K562 (cell line): ENCODE results near the gene TOX3. TPM values are rescaled to one million over a fixed set of nuclear protein-coding genes. Genes with fewer than 3 reads are reported as not detected.

Source experiments
- ATAC-seq: fragments of 200-7000 bp; cut with Tn5 transposase; 3 replicates; pipeline ENCODE4 v1.9.1; 2020; ENCODE audit warnings: moderate library complexity
- BruUV-seq: library from RNA; stranded (reverse); fragments of 400-500 nt; replicated peaks from 2 replicates; lab custom pipeline; 2021; lab: Mats Ljungman, UMichigan
- CTCF ChIA-PET: fragments of 300-600 bp; formaldehyde crosslinking; extraction: SDS; loops from one replicate; lab custom pipeline; 2021; ENCODE audit warnings: low intra/inter-chr PET ratio; lab: Yijun Ruan, JAX
- POLR2A ChIA-PET: fragments of 300-600, 350-650 bp; sonication (Branson Sonifier 250); formaldehyde crosslinking; extraction: SDS; loops from one replicate; lab custom pipeline; 2021; ENCODE audit warnings: antibody characterized with exemption, inconsistent platforms; lab: Yijun Ruan, JAX
- DNase-seq, 4 experiments: peaks; one replicate each; pipeline versions ENCODE4 v3.0.0 to v3.0.0-alpha.2; 2011 to 2018; ENCODE audit warnings: low spot score in 3 of 4, mixed read lengths in 3 of 4; ENCODE audit errors: extremely low read depth in 1 of 4
- FAIRE-seq: peaks from 2 replicates; lab custom pipeline; 2011; peaks lifted over from hg19 to GRCh38; lab: Jason Lieb, UNC
- H2AFZ ChIP-seq: 2 replicates; pipeline ENCODE4 v1.6.0; 2011; ENCODE audit warnings: low read depth, low read length, control low read depth, inconsistent platforms
- H3K27ac ChIP-seq: fragments of 200-600 bp; 3 replicates; pipeline ENCODE4 v1.8.0; 2011; ENCODE audit warnings: low read depth, mild to moderate bottlenecking, control low read depth, inconsistent platforms, low read length, moderate library complexity, mixed read lengths; ENCODE audit errors: extremely low read depth
- H3K27me3 ChIP-seq, 2 experiments: fragments of 300-600 bp in 1 of 2; 2 replicates in 1 of 2; 3 replicates in 1 of 2; pipeline versions ENCODE4 v1.6.0 to v1.8.0; 2011; ENCODE audit warnings: inconsistent platforms in 2 of 2, low read length in 2 of 2, mild to moderate bottlenecking in 1 of 2, mixed read lengths in 1 of 2, moderate library complexity in 1 of 2; ENCODE audit not compliant: control insufficient read depth in 2 of 2, insufficient read depth in 2 of 2
- H3K36me3 ChIP-seq: fragments of 300-600 bp; 3 replicates; pipeline ENCODE4 v1.8.0; 2011; ENCODE audit warnings: mild to moderate bottlenecking, low read length, inconsistent platforms; ENCODE audit not compliant: control insufficient read depth, insufficient read depth
- H3K4me1 ChIP-seq, 2 experiments: fragments of 200-600 bp in 1 of 2; replicated peaks in 1 of 2; 2 replicates in 1 of 2; 3 replicates in 1 of 2; pipeline versions ENCODE4 v1.5.1 to v1.8.0; 2011; ENCODE audit warnings: inconsistent platforms in 2 of 2, low read length in 2 of 2, mild to moderate bottlenecking in 1 of 2, mixed read lengths in 1 of 2, moderate library complexity in 1 of 2; ENCODE audit not compliant: control insufficient read depth in 2 of 2, insufficient read depth in 2 of 2
- H3K4me2 ChIP-seq: 2 replicates; pipeline ENCODE4 v1.6.1; 2011; ENCODE audit warnings: low read length, control low read depth, inconsistent platforms, mixed read lengths; ENCODE audit not compliant: insufficient read depth
- H3K4me3 ChIP-seq: fragments of 200-600 bp; sonication (generic), shearing (Covaris generic); 2 replicates; pipeline ENCODE4 v1.5.1; 2016; ENCODE audit warnings: control low read depth, inconsistent platforms
- H3K79me2 ChIP-seq: fragments of 200-600 bp; 3 replicates; pipeline ENCODE4 v1.8.0; 2011; ENCODE audit warnings: low read length, inconsistent platforms; ENCODE audit not compliant: control insufficient read depth, insufficient read depth
- H3K9ac ChIP-seq, 2 experiments: 2 replicates each; pipeline versions ENCODE4 v1.6.0 to v1.6.1; 2011; ENCODE audit warnings: low read depth in 2 of 2, low read length in 2 of 2, control low read depth in 1 of 2, inconsistent platforms in 1 of 2, mild to moderate bottlenecking in 1 of 2, mixed read lengths in 1 of 2; ENCODE audit not compliant: insufficient read depth in 1 of 2
- H3K9me1 ChIP-seq: one replicate; pipeline ENCODE4 v1.6.0; 2011; ENCODE audit warnings: inconsistent platforms, mild to moderate bottlenecking, low read length, moderate library complexity; ENCODE audit not compliant: control insufficient read depth, insufficient read depth
- H3K9me3 ChIP-seq: replicated peaks from 2 replicates; pipeline ENCODE4 v1.5.1; 2011; ENCODE audit warnings: low read depth, low read length, inconsistent platforms; ENCODE audit not compliant: control insufficient read depth, insufficient read depth
- H4K20me1 ChIP-seq: replicated peaks from 2 replicates; pipeline ENCODE4 v1.6.1; 2011; ENCODE audit warnings: low read length, inconsistent platforms, mixed read lengths; ENCODE audit not compliant: control insufficient read depth, insufficient read depth
- DIDO1 ChIP-seq: fragments of 450-650 bp; IDR thresholded peaks from 2 replicates; pipeline ENCODE4 v1.6.1; 2016; ENCODE audit warnings: low read depth, missing biosample characterization, missing genetic modification characterization
- DPF2 ChIP-seq: fragments of 450-650 bp; IDR thresholded peaks from 2 replicates; pipeline ENCODE4 v1.6.1; 2016
- FOXA3 ChIP-seq, 2 experiments: fragments of 450-650 bp in 1 of 2; sonication (generic) in 1 of 2; formaldehyde crosslinking; IDR thresholded peaks in 1 of 2; conservative IDR thresholded peaks in 1 of 2; 2 replicates each; pipeline versions ENCODE4 v1.4.0 to v1.8.0; 2020 to 2022; ENCODE audit warnings: mild to moderate bottlenecking in 2 of 2, missing genetic modification reagents in 1 of 2
- GTF2F1 ChIP-seq: IDR thresholded peaks from 2 replicates; pipeline ENCODE4 v1.6.1; 2011; ENCODE audit warnings: low read depth, low read length, improper control_type of control experiment
- MTF1 ChIP-seq: fragments of 250-450 bp; sonication (Bioruptor Pico); IDR thresholded peaks from 2 replicates; pipeline ENCODE4 v1.9.0; 2021; ENCODE audit warnings: moderate library complexity, mild to moderate bottlenecking, inconsistent platforms, borderline replicate concordance
- NUFIP1 ChIP-seq: fragments of 450-650 bp; IDR thresholded peaks from 2 replicates; pipeline ENCODE4 v1.6.1; 2018; ENCODE audit not compliant: partially characterized antibody
- POLR2AphosphoS5 ChIP-seq: IDR thresholded peaks from 2 replicates; pipeline ENCODE4 v1.6.1; 2011; ENCODE audit warnings: mild to moderate bottlenecking, low read depth, low read length, moderate library complexity; ENCODE audit not compliant: control insufficient read depth, insufficient read depth
- RFX5 ChIP-seq: IDR thresholded peaks from 2 replicates; pipeline ENCODE4 v1.6.1; 2011; ENCODE audit warnings: low read depth, mild to moderate bottlenecking, improper control_type of control experiment, low read length
- SPI1 ChIP-seq: IDR thresholded peaks from 2 replicates; pipeline ENCODE4 v1.6.1; 2011; ENCODE audit warnings: low read depth, low read length, control low read depth, borderline replicate concordance
- STAG1 ChIP-seq: sonication (generic); formaldehyde crosslinking; IDR thresholded peaks from 2 replicates; pipeline ENCODE4 v1.5.0; 2020; ENCODE audit warnings: missing genetic modification reagents, borderline replicate concordance
- STAT5B ChIP-seq: fragments of 250-450 bp; sonication (Bioruptor Pico); IDR thresholded peaks from 2 replicates; pipeline ENCODE4 v1.8.0; 2021; ENCODE audit warnings: mild to moderate bottlenecking, inconsistent platforms
- ZFP91 ChIP-seq: sonication (generic); formaldehyde crosslinking; IDR thresholded peaks from 2 replicates; pipeline ENCODE4 v1.8.0; 2022; ENCODE audit warnings: mild to moderate bottlenecking, missing genetic modification reagents
- WGBS: fragments of 100-300 bp; shearing (Covaris generic); methylation state at CpG from one replicate; pipeline ENCODE4 v1.1.6; 2016; ENCODE audit warnings: low coverage, mixed read lengths; ENCODE audit not compliant: insufficient coverage; ENCODE audit errors: missing lambda C conversion rate; 5-methylcytosine and 5-hydroxymethylcytosine counted together
- in situ Hi-C: fragments of 300-500 bp; cut with MboI; formaldehyde crosslinking; loops from 4 replicates; pipeline ENCODE4 v1.15.0; 2018; ENCODE audit warnings: inconsistent platforms, mixed read lengths
- intact Hi-C: fragments of 100-400 bp; cut with micrococcal nuclease; formaldehyde crosslinking; loops from 2 replicates; pipeline ENCODE4 v1.14.2; 2022
- polyA plus RNA-seq, 8 experiments: library from polyadenylated mRNA; depleted of rRNA in 4 of 8; stranded (reverse) in 5 of 8; unstranded in 3 of 8; fragments of >200 nt; fragmentation: Nextera tagmentation in 2 of 8; fragmentation: Illumina TruSeq in 1 of 8; extraction: Ambion mirVana in 2 of 8; extraction: Trizol in 1 of 8; gene quantifications; 2 replicates each; pipeline versions ENCODE4 v1.2.1 to v1.2.3, GENCODE V29; 2011 to 2014; ENCODE audit warnings: inconsistent platforms in 1 of 8, missing spikeins in 1 of 8
- total RNA-seq, 7 experiments: library from RNA; depleted of rRNA in 6 of 7; stranded (reverse); fragments of >200 nt in 6 of 7; fragmentation: Illumina TruSeq in 2 of 7; extraction: Trizol in 2 of 7; gene quantifications; 2 replicates each; pipeline versions ENCODE4 v1.2.1 to v1.2.3, GENCODE V29; 2011 to 2021; ENCODE audit warnings: low replicate concordance in 1 of 7
- TF ChIP-seq, protein P1 (sequence below), 2 experiments: IDR thresholded peaks; 2 replicates each; pipeline ENCODE4 v1.6.1; 2012; ENCODE audit warnings: improper control_type of control experiment in 2 of 2, low read depth in 2 of 2, low read length in 2 of 2, borderline replicate concordance in 1 of 2
- TF ChIP-seq, protein P2 (sequence below), 2 experiments: fragments of 150-350 bp in 1 of 2; IDR thresholded peaks; 2 replicates each; pipeline ENCODE4 v1.6.1; 2012 to 2016; ENCODE audit warnings: low read depth in 2 of 2, low read length in 2 of 2, mild to moderate bottlenecking in 1 of 2, moderate library complexity in 1 of 2

TOX3 gene
- total and polyA plus RNA-seq, 9 of the 15 experiments (the other 6 are each of a cell fraction or from before 2014, with no cell fraction given) = not detected

DNA sequence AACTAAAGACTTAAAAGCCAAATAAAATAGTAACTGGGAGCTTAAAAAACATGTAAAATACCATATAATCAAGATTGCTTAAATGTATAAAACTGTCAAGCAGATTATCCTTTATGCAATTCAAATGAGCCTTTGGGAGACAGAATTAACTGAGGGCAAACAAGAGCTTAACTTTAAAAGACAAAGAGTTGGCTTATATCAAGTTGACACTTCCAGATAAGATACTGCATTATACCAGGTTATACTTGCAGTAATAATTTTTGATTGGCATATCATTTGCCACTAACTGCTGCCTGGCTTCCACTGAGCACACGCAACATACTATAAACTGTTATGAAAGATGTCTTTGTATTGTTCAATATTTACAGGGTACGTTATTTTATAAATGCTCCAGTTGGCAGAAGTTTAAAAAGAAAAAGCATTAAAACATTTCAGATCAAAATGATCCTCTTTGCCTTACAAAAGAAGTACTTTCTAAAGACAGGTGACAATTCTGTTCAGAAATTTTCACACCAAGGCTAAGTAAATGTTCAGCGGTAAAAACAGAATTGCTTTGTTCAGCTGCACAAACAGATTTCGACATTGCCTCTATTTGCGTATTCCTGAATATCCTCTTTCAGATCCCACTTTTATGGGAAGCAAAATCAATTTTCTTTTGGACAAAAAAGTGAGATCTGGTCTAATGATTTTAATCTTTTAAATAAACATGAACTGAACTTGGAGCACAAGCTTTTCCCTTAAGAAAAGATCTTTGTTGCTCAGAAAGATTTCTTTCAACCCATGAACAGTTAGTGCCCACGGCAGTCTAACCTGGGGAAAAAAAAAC is 50.7 kb downstream of the TOX3 start:
- ChIA-PET CTCF (no interaction called here), POLR2A (no interaction called here)
- H3K9me1 ChIP-seq = no peaks in the 10 kb centered on the region
- no peaks in the 10 kb centered on the region for H3K27me3 ChIP-seq
- no peaks in the 10 kb centered on the region for H4K20me1 ChIP-seq
- 3% methylated on average over 6 of the region's 6 CpGs for WGBS
- no peak overlapping the region for H3K27ac ChIP-seq
- intact Hi-C loops = no loop called here
- ATAC-seq (no peak), DNase-seq (no peak), FAIRE-seq (no peak)
- no peaks in the 10 kb centered on the region for H3K9me3 ChIP-seq
- no TSS peak for BruUV-seq
- no peaks in the 10 kb centered on the region for H3K36me3 ChIP-seq
- in situ Hi-C loops = no loop called here
- H3K4me1 ChIP-seq = no peaks in the 10 kb centered on the region
- no peak overlapping the region for H3K4me3 ChIP-seq
- no peak overlapping the region for H3K4me2 ChIP-seq
- H3K9ac ChIP-seq = no peak overlapping the region
- H3K79me2 ChIP-seq = no peaks in the 10 kb centered on the region
- no peak overlapping the region for H2AFZ ChIP-seq
- TF ChIP-seq STAG1 = no peak
- TF ChIP-seq FOXA3 (CRISPR knock-in tag; conservative IDR thresholded peaks at IDR 0.05 in 1 of 2, IDR thresholded peaks at IDR 0.05 in 1 of 2) = no peak
- no peak for TF ChIP-seq POLR2AphosphoS5
- no peak for TF ChIP-seq ZFP91 (CRISPR knock-in tag)
- TF ChIP-seq RFX5 = no peak
- TF ChIP-seq, protein P1, sequence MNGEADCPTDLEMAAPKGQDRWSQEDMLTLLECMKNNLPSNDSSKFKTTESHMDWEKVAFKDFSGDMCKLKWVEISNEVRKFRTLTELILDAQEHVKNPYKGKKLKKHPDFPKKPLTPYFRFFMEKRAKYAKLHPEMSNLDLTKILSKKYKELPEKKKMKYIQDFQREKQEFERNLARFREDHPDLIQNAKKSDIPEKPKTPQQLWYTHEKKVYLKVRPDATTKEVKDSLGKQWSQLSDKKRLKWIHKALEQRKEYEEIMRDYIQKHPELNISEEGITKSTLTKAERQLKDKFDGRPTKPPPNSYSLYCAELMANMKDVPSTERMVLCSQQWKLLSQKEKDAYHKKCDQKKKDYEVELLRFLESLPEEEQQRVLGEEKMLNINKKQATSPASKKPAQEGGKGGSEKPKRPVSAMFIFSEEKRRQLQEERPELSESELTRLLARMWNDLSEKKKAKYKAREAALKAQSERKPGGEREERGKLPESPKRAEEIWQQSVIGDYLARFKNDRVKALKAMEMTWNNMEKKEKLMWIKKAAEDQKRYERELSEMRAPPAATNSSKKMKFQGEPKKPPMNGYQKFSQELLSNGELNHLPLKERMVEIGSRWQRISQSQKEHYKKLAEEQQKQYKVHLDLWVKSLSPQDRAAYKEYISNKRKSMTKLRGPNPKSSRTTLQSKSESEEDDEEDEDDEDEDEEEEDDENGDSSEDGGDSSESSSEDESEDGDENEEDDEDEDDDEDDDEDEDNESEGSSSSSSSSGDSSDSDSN (IDR thresholded peaks at IDR 0.05; ENCODE audit: borderline replicate concordance in 1 of 2, low read depth in 2 of 2, low read length in 2 of 2) = no peak
- no peak for TF ChIP-seq NUFIP1
- no peak for TF ChIP-seq DIDO1 (tag)
- TF ChIP-seq STAT5B (CRISPR knock-in tag) = no peak
- TF ChIP-seq GTF2F1 = no peak
- TF ChIP-seq SPI1 = no peak
- TF ChIP-seq, protein P2, sequence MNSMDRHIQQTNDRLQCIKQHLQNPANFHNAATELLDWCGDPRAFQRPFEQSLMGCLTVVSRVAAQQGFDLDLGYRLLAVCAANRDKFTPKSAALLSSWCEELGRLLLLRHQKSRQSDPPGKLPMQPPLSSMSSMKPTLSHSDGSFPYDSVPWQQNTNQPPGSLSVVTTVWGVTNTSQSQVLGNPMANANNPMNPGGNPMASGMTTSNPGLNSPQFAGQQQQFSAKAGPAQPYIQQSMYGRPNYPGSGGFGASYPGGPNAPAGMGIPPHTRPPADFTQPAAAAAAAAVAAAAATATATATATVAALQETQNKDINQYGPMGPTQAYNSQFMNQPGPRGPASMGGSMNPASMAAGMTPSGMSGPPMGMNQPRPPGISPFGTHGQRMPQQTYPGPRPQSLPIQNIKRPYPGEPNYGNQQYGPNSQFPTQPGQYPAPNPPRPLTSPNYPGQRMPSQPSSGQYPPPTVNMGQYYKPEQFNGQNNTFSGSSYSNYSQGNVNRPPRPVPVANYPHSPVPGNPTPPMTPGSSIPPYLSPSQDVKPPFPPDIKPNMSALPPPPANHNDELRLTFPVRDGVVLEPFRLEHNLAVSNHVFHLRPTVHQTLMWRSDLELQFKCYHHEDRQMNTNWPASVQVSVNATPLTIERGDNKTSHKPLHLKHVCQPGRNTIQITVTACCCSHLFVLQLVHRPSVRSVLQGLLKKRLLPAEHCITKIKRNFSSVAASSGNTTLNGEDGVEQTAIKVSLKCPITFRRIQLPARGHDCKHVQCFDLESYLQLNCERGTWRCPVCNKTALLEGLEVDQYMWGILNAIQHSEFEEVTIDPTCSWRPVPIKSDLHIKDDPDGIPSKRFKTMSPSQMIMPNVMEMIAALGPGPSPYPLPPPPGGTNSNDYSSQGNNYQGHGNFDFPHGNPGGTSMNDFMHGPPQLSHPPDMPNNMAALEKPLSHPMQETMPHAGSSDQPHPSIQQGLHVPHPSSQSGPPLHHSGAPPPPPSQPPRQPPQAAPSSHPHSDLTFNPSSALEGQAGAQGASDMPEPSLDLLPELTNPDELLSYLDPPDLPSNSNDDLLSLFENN (IDR thresholded peaks at IDR 0.05; ENCODE audit: low read depth in 2 of 2, low read length in 2 of 2) = no peak
- TF ChIP-seq DPF2 = no peak
- no peak for TF ChIP-seq MTF1 (CRISPR knock-in tag)
